Fibroblast of pulmonary artery (primary cell): ENCODE results near the gene SIRPD.
A peak's percentile ranks its signal among the peaks of the same experiment; 100 is the strongest.

Experiments
- DNase-seq: peaks from one replicate; pipeline ENCODE4 v3.0.0-alpha.2; 2010; ENCODE audit warnings: low read depth
- H3K4me3 ChIP-seq: replicated peaks from 2 replicates; pipeline ENCODE4 v1.5.1; 2011; ENCODE audit warnings: low read depth, mild to moderate bottlenecking, control low read depth, low read length, moderate library complexity
- TF ChIP-seq, protein P1 (sequence below): IDR thresholded peaks from 2 replicates; pipeline ENCODE4 v1.5.1; 2011; ENCODE audit warnings: mild to moderate bottlenecking, control low read depth, low read length, inconsistent platforms; ENCODE audit errors: missing control alignments

SIRPD gene

DNA sequence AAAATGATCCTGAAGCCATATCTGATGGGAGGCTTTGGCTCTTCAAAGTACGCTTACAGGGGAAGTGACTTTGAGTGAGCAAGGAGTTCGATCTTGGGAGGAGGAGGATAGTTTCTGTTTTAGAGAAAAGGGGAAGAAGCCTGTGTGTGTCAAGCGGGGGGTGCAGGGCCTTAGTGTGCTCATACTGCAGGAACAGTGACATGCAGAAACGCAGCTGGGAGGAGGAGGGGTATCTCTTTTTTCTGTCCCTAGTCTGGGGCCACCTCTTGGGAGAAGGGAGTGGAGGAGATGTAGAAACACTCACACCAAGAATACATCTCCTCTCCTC lies 19.8 kb downstream of the SIRPD start:
- DNase-seq: no peak
- H3K4me3 ChIP-seq: no peak overlapping the region
- TF ChIP-seq, protein P1, sequence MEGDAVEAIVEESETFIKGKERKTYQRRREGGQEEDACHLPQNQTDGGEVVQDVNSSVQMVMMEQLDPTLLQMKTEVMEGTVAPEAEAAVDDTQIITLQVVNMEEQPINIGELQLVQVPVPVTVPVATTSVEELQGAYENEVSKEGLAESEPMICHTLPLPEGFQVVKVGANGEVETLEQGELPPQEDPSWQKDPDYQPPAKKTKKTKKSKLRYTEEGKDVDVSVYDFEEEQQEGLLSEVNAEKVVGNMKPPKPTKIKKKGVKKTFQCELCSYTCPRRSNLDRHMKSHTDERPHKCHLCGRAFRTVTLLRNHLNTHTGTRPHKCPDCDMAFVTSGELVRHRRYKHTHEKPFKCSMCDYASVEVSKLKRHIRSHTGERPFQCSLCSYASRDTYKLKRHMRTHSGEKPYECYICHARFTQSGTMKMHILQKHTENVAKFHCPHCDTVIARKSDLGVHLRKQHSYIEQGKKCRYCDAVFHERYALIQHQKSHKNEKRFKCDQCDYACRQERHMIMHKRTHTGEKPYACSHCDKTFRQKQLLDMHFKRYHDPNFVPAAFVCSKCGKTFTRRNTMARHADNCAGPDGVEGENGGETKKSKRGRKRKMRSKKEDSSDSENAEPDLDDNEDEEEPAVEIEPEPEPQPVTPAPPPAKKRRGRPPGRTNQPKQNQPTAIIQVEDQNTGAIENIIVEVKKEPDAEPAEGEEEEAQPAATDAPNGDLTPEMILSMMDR: no peak

DNA sequence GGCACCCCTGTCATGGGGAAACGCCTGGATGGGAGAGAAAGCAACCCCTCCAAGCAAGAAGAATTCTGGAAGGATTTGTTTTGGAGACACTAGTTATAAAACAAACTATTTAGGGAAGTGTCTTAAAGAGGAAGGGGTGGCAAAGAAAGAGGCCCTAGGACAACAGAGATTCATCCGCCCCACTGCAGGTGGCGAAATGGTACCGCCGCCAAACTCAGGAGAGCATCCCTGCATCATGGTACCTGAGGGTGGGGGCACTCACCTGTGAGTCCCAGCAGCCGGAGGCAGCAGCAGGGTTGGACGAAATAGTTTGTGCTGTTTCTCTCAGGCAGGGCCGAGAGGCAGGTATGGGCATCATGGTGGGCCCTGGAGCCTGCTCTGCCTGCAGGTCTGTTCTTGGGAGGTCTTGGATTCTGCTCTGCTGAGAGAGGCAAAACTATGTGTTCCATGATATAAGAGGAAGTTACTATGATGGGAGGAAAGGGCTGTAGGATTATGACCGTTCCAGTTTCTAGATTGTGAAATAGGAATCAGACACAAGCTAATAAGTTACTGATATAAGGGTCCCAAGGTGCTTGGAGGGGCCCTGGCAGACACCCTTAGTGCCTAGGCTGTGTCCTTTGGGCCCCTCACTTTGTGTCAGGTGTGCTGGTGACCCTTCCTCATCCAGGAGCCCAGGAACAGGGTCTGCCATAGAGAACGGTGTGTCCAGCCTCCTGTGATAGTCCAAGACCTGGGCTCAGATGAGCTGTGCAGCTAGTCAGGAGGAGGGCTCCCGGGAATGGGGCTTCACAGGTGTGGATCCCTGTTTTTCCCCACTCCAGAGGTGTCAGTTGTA lies 20.4 kb downstream of the SIRPD start:
- TF ChIP-seq, protein P1: no peak
- DNase-seq: no peak
- H3K4me3 ChIP-seq: no peak overlapping the region

DNA sequence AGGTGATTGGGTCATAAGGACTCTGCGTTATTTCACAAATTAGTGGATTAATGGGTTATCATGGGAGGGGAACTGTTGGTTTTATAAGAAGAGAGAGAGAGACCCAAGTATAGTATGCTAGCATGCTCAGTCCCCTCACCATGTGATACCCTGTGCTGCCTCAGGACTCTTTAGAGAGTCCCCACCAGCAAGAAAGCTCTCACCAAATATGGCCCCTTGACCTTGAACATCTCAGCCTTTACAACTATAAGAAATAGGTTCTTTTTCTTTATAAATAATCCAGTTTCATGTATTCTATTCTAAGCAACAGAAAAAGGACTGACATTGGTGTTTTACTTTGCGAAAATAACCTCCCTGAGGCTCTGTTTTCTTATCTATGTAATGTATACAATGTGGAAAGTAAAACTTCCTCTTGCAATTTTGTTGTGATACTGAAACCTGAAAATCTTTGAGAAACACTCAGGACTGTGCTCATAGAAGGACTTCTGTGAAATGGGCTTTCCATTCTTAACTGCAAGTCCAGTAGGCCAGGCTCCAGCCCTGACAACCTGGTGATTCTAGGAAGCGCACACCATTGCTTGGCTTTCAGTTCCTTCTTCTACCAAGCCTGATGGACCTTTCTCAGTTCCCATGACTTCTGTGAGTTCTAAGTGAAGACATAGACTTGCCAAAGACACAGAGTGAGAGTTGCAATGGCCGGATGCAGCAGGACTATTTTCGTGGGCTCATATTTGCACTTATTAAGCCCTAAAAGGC lies 21.9 kb downstream of the SIRPD start:
- TF ChIP-seq, protein P1: no peak
- DNase-seq: no peak
- no peak overlapping the region for H3K4me3 ChIP-seq

DNA sequence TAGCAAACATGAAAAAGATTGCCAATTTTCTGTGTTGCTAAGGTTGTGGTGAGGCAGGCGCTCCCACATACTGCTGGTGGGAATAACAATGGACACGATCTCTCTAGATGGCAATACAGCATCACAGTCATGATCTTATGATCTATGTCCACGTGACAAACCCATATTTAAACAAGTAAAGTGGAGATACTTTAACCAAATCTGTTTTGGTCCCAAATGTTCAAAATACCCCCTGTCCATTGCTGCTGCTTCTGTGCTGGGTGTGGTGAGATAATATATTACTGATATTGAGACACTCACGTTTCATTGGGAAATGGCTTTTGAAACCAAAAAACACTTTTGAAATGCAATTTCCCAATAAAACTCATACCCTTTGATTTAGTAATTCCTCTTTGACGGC lies 23.0 kb downstream of the SIRPD start:
- TF ChIP-seq, protein P1: no peak
- DNase-seq: no peak
- H3K4me3 ChIP-seq: no peak overlapping the region

DNA sequence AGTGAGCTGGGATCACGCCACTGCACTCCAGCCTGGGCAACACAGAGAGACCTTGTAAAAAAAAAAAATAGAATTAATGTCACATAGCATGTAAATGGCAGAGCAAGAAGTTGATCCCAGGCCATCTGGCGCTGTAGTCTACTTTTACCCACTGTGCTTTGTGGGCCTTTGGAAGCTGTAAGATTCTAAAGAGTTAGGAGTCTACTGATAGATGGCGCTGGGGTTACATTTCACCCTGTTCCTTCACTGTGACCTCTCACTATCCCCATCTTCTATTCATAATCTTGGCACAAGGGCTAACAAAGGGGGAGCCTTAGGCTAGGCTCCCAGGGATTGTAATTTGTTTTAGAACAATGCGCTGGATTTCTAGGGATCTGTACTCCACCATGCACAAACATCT lies 24.4 kb downstream of the SIRPD start:
- TF ChIP-seq, protein P1: no peak
- no peak overlapping the region for H3K4me3 ChIP-seq
- DNase-seq: no peak

DNA sequence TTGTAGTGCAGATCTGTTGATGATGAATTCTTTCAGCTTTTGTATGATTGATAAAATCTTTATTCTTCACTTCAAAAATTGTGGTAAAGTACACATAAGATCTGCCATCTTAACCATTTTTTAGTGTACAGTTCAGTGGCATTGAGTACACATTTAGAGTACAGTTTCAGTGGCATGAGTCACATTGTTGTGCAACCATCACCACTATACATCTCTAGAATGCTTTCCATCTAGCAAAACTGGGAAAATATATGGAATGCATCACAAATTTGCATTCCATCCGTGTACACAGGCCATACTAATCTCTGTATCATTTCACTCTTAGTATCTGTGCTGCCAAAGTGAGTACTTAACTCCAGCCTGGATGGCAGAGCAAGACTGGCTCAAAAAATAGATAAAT lies 28.7 kb downstream of the SIRPD start:
- TF ChIP-seq, protein P1: no peak
- no peak overlapping the region for H3K4me3 ChIP-seq
- peak; percentile 26 for DNase-seq
